Body of pancreas (tissue), 4 donors: Measurements from ENCODE around the gene CXCR6.

Source experiments
- POLR2A ChIP-seq, 3 donors: fragments of 450-650 bp; IDR thresholded peaks; one replicate each; pipeline ENCODE4 v1.6.1; 2016; ENCODE audit warnings: antibody characterized with exemption in 3 of 3, mild to moderate bottlenecking in 2 of 3
- TF ChIP-seq, protein P1 (sequence below), 7 experiments: fragments of 450-650 bp in 4 of 7; fragments of 200-600 bp in 3 of 7; sonication (generic) in 3 of 7; IDR thresholded peaks; one replicate each; pipeline ENCODE4 v1.5.1; 2016 to 2019; ENCODE audit warnings: antibody characterized with exemption in 7 of 7

DNA sequence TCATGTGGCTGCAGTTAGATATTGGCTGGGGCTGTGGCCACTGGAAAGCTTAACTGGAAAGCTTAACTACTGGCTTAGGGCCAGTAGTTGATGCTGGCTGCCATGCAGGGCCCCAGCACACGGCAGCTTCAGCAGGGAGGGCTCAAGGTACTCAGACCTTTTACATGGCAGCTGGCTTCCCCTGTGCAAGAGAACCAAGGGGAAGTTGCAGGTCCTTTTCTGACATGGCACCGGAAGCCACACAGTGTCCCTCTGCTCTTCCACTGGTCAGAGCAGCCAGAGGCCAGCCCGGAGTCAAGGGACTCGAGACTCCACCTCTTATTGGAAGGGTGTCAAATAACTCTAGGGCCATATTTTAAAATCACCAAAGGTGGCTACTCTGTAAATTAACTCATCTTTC lies 32.4 kb upstream of the CXCR6 start:
- TF ChIP-seq, protein P1, sequence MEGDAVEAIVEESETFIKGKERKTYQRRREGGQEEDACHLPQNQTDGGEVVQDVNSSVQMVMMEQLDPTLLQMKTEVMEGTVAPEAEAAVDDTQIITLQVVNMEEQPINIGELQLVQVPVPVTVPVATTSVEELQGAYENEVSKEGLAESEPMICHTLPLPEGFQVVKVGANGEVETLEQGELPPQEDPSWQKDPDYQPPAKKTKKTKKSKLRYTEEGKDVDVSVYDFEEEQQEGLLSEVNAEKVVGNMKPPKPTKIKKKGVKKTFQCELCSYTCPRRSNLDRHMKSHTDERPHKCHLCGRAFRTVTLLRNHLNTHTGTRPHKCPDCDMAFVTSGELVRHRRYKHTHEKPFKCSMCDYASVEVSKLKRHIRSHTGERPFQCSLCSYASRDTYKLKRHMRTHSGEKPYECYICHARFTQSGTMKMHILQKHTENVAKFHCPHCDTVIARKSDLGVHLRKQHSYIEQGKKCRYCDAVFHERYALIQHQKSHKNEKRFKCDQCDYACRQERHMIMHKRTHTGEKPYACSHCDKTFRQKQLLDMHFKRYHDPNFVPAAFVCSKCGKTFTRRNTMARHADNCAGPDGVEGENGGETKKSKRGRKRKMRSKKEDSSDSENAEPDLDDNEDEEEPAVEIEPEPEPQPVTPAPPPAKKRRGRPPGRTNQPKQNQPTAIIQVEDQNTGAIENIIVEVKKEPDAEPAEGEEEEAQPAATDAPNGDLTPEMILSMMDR (IDR thresholded peaks at IDR 0.05): no peak
- TF ChIP-seq POLR2A (IDR thresholded peaks at IDR 0.05): no peak
